Stimulated activated CD4-positive, alpha-beta T cell treated with anti-CD3 and anti-CD28 coated beads, Interleukin-4, amount 100 ng/mL, for 1 hour (primary cell): ENCODE data around the gene KDM1B.

ENCODE experiments used
- DNase-seq: peaks from one replicate; pipeline ENCODE4 v3.0.0-alpha.2; 2020

Gene KDM1B

DNA sequence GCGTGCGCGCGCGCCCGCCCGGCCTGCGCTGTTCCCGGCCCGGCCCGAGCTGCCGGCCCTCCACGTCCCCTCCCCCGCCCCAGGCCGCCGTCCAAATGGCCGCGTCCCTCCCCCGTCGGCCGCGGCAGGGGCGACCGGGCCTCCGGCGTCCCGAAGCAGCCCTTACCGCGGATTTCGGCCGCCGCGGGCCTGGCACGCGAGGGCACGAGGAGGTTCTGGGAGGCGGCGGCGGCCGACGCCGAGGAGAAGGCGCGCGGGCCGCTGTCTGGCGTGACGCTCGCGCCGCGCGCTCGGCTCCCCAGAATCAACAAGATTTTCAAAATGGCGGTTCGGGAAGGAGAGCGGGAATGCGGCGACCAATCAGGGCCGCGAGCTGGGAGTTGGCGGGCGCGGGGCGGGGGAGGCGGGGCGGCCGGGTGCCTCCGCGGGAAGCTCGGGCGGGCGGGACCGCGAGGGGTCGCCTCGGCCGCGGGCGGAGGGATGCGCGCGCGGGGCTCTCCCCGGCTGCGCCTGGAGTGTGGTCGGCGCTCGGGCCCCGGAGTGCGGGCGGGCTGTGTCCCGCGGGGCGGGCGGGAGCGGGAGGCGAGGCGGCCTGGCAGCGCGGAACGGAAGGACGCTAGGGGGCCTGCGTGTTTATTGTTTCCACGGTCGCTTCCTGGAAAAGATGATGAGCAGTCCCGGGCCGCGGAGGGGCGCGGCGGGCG, 109.1 kb downstream of the KDM1B start, which contains the start of gene DEK:
Gene DEK, minus strand, starts transcription at position 312 of the 704 bp plus-strand sequence. CDS start 543 bp downstream, outside the sequence.
- peak; percentile 81 for DNase-seq

DNA sequence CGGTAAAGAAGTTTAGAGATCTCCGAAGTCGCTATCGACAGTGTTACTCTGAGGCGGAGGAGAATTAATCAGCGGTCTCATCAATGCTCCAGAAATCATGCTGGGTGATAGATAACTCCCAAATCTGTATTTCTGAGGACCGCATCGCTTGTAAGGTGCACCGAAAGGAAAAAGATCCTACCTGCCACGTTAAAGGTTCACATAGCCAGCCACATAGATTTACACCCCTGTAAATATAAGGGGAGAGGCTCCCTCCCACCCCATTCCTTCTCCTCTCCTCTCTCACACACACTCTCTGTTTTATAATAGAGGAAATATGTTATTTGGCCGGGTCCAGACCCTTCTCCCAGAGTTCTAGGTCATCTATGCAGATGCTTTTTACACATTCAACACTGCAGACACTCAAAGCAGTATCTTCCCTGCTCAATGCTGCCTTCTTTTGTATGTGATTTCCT, 109.7 kb downstream of the KDM1B start:
- DNase-seq: no peak

DNA sequence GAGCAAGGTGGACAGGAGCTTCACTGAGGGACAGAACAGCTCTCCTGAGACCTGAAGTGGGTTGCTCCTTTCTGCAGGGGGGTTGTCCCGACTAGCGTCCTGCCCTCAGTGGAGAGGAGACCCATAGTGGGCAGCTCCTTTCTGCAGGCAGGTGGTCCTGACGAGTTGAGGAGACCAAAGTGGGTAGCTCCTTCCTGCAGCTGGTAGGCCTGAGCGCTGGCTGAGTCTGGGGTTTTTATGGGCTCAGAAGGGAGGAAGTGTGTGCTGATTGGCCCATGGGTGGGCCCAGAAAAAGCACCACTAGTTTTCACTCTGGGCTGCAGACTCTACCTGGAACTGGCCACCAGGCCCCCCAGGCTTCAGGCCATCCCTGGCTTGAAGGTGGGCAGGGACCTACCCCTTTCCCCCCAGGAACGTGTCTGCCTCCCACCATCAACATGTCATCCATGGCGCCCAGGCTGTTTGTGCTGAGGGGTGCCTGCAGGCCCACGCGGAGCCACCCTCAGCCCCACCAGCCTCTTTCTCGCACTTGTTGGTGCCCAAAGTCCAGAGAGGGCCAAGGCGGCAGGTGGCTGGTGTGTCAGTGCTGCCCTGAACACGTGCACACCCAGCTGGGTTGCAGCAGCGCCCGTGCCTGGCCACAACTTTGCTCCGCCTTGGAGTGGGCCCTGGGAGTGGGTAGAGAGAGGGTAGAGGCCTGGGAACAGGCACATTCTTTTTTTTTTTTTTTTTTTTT, 110.7 kb downstream of the KDM1B start:
- DNase-seq: no peak

DNA sequence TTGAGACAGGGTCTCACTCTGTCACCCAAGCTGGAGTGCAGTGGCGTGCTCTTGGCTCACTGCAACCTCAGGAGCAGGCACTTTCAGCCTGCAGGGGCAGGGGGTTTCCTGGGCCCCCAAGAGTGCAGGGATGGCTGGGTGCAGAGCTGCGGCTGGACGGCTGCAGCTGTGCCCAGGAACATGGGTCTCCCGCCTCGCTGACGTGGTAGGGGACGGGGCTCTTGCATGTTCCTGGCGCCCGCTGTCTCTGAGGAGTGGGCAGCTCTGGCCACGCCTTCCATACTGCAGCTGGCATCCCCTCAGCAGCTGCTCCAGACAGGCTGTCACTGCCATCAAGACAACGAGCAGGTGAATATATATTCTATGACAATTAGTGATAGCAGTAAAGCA, 111.3 kb downstream of the KDM1B start:
- no peak for DNase-seq

DNA sequence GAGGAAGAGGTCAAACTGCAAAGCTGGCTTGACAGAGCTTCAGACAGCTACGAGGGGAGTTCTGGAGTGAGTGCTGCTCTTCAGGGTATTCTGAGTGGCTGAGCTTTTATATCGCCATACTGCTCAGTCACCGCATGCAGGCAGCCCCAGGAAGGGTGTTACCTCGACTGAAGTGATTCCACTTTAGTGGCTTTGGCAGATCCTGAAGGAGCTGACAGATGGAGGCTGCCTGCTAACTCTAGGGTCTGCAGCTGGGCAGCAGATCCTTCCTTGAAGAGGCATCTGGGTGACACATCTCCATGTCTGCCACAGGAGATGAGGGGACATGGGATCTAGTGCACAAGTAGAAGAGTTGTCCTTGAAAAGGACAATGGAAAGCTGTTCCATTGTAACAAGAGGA, 112.8 kb downstream of the KDM1B start:
- DNase-seq: no peak

DNA sequence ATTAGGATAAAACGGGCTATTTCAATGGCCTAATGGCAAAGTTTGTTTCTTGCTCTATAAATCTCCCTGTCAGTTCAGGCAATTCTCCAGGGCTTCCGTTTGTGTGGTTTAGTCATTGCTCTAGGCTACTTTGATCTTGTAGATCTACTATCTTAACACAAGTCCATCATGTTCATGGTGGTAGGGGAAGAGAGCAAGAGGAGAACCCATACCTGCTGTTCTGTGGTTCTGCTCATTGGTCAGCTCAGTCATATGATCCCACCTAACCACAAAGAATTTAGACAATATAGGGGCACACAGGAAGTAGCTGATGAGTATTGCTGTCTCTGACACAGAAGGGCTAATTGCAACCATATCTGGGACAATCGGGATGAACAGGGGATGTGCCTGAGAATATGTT, 114.0 kb downstream of the KDM1B start:
- DNase-seq: no peak

DNA sequence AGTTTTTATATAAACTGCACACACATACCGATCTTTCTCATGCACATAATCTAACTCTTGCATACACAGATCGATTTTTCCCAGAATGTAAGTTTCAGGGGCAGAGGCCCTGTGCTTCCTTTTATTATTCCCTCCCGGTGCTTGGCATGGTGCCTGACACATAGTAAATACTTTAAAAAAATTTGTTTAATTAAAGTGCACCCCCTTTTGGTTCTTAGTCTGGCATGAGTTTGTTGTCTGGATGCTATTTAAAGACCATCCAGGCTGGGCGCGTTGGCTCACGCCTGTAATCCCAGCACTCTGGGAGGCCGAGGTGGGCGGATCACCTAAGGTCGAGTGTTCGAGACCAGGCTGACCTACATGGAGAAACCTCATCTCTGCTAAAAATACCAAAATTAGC, 114.5 kb downstream of the KDM1B start:
- DNase-seq: no peak

DNA sequence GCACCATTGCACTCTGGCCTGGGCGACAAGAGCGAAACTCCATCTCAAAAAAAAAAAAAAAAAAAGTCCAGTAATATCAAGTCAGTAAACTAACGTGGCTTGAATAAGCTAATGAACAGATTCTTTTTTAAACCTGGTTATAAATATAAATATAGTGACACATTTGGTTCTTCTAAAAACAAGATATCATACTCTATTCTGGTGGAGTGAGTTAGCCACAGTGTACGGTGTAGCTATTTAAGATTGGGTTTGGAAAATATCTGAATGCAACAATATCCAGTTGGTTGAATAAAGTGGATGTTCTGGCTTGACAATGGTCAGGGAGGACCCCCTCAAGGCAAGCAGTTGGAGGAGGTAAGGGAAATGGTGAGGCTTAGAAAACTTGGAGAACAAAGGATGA, 115.0 kb downstream of the KDM1B start:
- DNase-seq: no peak
